Calu3 (cell line): ENCODE data around the gene AKT3. TPM values are rescaled to one million over a fixed set of nuclear protein-coding genes. Genes with fewer than 3 reads are reported as not detected.
A peak's percentile ranks its signal among the peaks of the same experiment; 100 is the strongest.

ENCODE experiments used
- BruUV-seq: library from RNA; stranded (reverse); fragments of 400-500 nt; replicated peaks from 2 replicates; lab custom pipeline; 2021; lab: Mats Ljungman, UMichigan
- CTCF ChIA-PET: fragments of 300-600 bp; sonication (Branson Sonifier 250); formaldehyde crosslinking; loops from one replicate; lab custom pipeline; 2022; ENCODE audit warnings: antibody characterized with exemption; lab: Charles Lee
- DNase-seq: peaks from one replicate; pipeline ENCODE4 v3.0.0; 2022
- H3K27ac Mint-ChIP-seq: one replicate; pipeline ENCODE4 v1.8.0; 2022; ENCODE audit warnings: mixed read lengths; ENCODE audit not compliant: unreplicated experiment
- H3K27me3 Mint-ChIP-seq: one replicate; pipeline ENCODE4 v1.8.0; 2022; ENCODE audit warnings: mixed read lengths; ENCODE audit not compliant: unreplicated experiment
- H3K36me3 Mint-ChIP-seq: one replicate; pipeline ENCODE4 v1.8.0; 2022; ENCODE audit warnings: mild to moderate bottlenecking, moderate library complexity, mixed read lengths; ENCODE audit not compliant: insufficient read depth, unreplicated experiment
- H3K4me1 Mint-ChIP-seq: one replicate; pipeline ENCODE4 v1.8.0; 2022; ENCODE audit warnings: mild to moderate bottlenecking, low read depth, mixed read lengths; ENCODE audit not compliant: unreplicated experiment
- H3K4me3 Mint-ChIP-seq: one replicate; pipeline ENCODE4 v1.8.0; 2022; ENCODE audit warnings: mild to moderate bottlenecking, low read depth, moderate library complexity, mixed read lengths; ENCODE audit not compliant: unreplicated experiment
- H3K9me3 Mint-ChIP-seq: one replicate; pipeline ENCODE4 v1.8.0; 2022; ENCODE audit warnings: low read depth, mixed read lengths; ENCODE audit not compliant: unreplicated experiment
- intact Hi-C: fragments of 100-400 bp; cut with micrococcal nuclease; formaldehyde crosslinking; loops from one replicate; pipeline ENCODE4 v1.10.0; 2022; ENCODE audit not compliant: unreplicated experiment
- total RNA-seq: library from RNA; stranded (reverse); gene quantifications from 2 replicates; pipeline ENCODE4 v1.2.3, GENCODE V29; 2022
- TF ChIP-seq, protein P1 (sequence below): fragments of 200-600 bp; IDR thresholded peaks from one replicate; pipeline ENCODE4 v1.8.0; 2022; ENCODE audit warnings: antibody characterized with exemption; ENCODE audit not compliant: unreplicated experiment

The AKT3 gene
- total RNA-seq, 1 experiment from 2014 or later: 81.2 TPM

DNA sequence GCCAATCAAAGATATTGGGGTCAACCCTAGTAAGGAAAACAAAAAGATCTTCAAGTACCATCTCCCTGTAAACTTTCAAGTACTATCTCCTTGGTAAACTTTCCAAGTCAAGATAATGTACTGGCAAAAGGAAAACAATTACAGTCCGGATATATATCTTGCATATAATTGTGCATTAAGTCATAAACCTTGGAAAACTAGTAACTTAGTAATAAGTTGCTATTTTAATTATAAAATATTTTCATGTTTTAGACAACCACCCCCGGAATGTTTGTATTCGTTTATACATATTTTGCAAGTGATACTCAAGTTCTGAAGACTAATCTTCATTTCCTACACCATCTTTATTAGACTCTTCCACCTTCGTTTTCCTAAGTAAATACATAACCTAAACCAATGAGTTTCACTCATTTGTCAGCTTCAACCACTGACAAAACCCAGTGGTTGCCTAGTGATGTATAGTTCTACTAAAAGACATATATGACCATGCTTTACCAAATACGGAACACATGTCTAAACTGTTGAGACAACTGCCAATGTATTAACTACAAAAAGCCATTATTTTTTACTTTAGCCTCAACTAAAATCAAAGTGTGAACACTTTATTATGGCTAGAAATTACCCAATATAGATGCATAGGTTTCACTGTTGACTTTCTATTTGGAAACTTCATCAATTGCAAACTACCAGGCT lies 1.7 kb downstream of the AKT3 start:
- Mint-ChIP-seq H3K4me3 (peak overlapping the region; percentile 96), H3K36me3 (peaks cover 29% of the 10 kb centered on the region), H3K9me3 (no peaks in the 10 kb centered on the region), H3K4me1 (peaks cover 26% of the 10 kb centered on the region), H3K27ac (no peak overlapping the region), H3K27me3 (no peaks in the 10 kb centered on the region)
- BruUV-seq: TSS peak; percentile 49
- TF ChIP-seq, protein P1, sequence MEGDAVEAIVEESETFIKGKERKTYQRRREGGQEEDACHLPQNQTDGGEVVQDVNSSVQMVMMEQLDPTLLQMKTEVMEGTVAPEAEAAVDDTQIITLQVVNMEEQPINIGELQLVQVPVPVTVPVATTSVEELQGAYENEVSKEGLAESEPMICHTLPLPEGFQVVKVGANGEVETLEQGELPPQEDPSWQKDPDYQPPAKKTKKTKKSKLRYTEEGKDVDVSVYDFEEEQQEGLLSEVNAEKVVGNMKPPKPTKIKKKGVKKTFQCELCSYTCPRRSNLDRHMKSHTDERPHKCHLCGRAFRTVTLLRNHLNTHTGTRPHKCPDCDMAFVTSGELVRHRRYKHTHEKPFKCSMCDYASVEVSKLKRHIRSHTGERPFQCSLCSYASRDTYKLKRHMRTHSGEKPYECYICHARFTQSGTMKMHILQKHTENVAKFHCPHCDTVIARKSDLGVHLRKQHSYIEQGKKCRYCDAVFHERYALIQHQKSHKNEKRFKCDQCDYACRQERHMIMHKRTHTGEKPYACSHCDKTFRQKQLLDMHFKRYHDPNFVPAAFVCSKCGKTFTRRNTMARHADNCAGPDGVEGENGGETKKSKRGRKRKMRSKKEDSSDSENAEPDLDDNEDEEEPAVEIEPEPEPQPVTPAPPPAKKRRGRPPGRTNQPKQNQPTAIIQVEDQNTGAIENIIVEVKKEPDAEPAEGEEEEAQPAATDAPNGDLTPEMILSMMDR: no peak
- CTCF ChIA-PET: no interaction called here
- no peak for DNase-seq
- intact Hi-C loops: loop anchor here (5.0 to 10.0 kb wide), 2 partner anchors 424 to 504 kb away; no protein-coding TSS in a partner anchor

DNA sequence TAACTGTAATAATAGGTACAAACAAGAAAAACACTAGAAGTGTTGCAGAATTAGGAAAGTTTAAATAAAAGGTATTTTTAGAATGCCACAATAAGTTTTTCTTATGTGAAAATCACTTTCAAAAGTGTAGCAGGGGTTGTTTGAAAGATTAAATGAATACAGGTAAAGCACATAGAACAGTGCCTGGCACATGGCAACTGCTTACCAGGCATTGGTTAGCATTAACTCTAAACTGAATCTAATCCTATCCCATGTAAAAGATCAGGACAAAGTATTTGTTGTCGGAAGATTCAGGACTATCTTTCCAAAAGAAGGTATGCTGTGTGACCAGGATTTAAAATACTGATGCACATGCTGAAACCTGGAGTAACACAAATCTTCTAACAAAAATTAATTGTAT lies 3.3 kb downstream of the AKT3 start:
- no peak overlapping the region for H3K4me3 Mint-ChIP-seq
- H3K27ac Mint-ChIP-seq: no peak overlapping the region
- H3K36me3 Mint-ChIP-seq: peaks cover 34% of the 10 kb centered on the region
- H3K27me3 Mint-ChIP-seq: no peaks in the 10 kb centered on the region
- intact Hi-C loops: loop anchor here (5.0 to 10.0 kb wide), 2 partner anchors 426 to 502 kb away; no protein-coding TSS in a partner anchor
- CTCF ChIA-PET: no interaction called here
- TF ChIP-seq, protein P1: no peak
- DNase-seq: no peak
- H3K9me3 Mint-ChIP-seq: no peaks in the 10 kb centered on the region
- no TSS peak for BruUV-seq
- peaks cover 29% of the 10 kb centered on the region for H3K4me1 Mint-ChIP-seq

DNA sequence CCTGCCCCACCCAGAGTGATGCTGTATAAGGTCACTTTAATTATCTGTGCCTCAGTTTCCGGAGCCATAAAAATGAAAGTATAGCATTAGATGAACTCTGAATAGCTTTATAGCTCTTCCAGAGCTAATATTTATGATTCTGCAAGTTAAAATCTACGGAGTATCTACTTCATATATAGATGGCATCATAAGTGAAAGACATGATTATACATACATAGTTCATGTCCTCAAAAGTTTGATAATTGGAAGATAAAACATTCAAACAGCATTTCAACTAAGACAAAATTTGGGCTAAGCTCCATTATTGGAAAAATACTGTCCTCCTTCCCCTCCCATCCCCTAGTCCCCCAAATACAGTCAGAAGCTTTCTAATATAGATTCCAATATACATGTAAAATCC lies 4.2 kb downstream of the AKT3 start:
- Mint-ChIP-seq H3K4me3 (no peak overlapping the region), H3K9me3 (no peaks in the 10 kb centered on the region), H3K4me1 (peaks cover 33% of the 10 kb centered on the region), H3K27ac (no peak overlapping the region), H3K27me3 (no peaks in the 10 kb centered on the region), H3K36me3 (peaks cover 28% of the 10 kb centered on the region)
- no TSS peak for BruUV-seq
- intact Hi-C loops: loop anchor here (5.0 to 10.0 kb wide), 2 partner anchors 426 to 501 kb away; no protein-coding TSS in a partner anchor
- DNase-seq: no peak
- CTCF ChIA-PET: interaction anchor here (0.6 to 0.9 kb wide), 2 partner anchors 53 to 1294 kb away, joined by 3 to 5 read pairs; no protein-coding TSS in a partner anchor
- TF ChIP-seq, protein P1: no peak

DNA sequence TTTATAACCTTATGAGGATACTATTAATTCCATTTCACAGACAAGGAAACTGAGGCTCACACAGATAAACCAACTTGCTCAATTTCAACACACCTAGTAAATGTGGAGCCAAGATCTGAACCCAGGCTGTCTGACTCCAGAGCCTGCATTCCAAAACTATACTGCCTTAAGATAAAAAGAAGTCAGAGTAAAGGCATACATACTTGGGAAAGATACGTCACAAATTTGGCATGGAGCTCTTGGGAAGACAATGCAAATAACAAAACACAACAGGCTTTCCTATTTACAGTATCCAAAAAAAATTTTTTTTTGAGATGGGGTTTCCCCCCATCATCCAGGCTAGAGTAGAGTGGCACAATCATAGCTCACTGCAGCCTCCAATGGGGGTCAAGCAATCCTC lies 5.9 kb downstream of the AKT3 start:
- H3K4me1 Mint-ChIP-seq: peaks cover 45% of the 10 kb centered on the region
- TF ChIP-seq, protein P1: no peak
- H3K4me3 Mint-ChIP-seq: no peak overlapping the region
- no TSS peak for BruUV-seq
- H3K27me3 Mint-ChIP-seq: no peaks in the 10 kb centered on the region
- intact Hi-C loops: loop anchor here (5.0 to 10.0 kb wide), 2 partner anchors 203 to 499 kb away; no protein-coding TSS in a partner anchor
- no peak overlapping the region for H3K27ac Mint-ChIP-seq
- CTCF ChIA-PET: no interaction called here
- no peak for DNase-seq
- no peaks in the 10 kb centered on the region for H3K9me3 Mint-ChIP-seq
- peaks cover 12% of the 10 kb centered on the region for H3K36me3 Mint-ChIP-seq
